Measurements from ENCODE around the gene ARFGEF3. TPM values are rescaled to one million over a fixed set of nuclear protein-coding genes. Genes with fewer than 3 reads are reported as not detected.

Gene ARFGEF3
- total RNA-seq, 4 donors from 2014 or later: 8.9 to 12.0 (median 10.5) TPM

GRCh38 chr6:138234363-138234762 lies 72.6 kb downstream of the ARFGEF3 start:
- Histone ChIP-seq H3K27ac (no peak overlapping the region), H3K4me1 (no peaks in the 10 kb centered on the region), H3K9me3 (no peaks in the 10 kb centered on the region), H3K36me3 (no peaks in the 10 kb centered on the region), H3K4me3 (no peak overlapping the region), H3K27me3 (no peaks in the 10 kb centered on the region)
- no peak for TF ChIP-seq CTCF (IDR thresholded peaks at IDR 0.05)
- no peak for TF ChIP-seq POLR2A (IDR thresholded peaks at IDR 0.05)
- no peak for DNase-seq

GRCh38 chr6:138235205-138235604 lies 73.5 kb downstream of the ARFGEF3 start:
- TF ChIP-seq POLR2A (IDR thresholded peaks at IDR 0.05) (no peak), CTCF (IDR thresholded peaks at IDR 0.05) (no peak)
- H3K9me3 ChIP-seq: no peaks in the 10 kb centered on the region
- H3K27ac ChIP-seq: no peak overlapping the region
- no peak overlapping the region for H3K4me3 ChIP-seq
- no peak for DNase-seq
- H3K27me3 ChIP-seq: no peaks in the 10 kb centered on the region
- H3K4me1 ChIP-seq: no peaks in the 10 kb centered on the region
- no peaks in the 10 kb centered on the region for H3K36me3 ChIP-seq

- no peak for TF ChIP-seq POLR2A (IDR thresholded peaks at IDR 0.05)
- TF ChIP-seq CTCF (IDR thresholded peaks at IDR 0.05): no peak
- no peaks in the 10 kb centered on the region for H3K27me3 ChIP-seq
- H3K36me3 ChIP-seq: no peaks in the 10 kb centered on the region
- no peak overlapping the region for H3K27ac ChIP-seq
- DNase-seq: no peak
- no peak overlapping the region for H3K4me3 ChIP-seq
- H3K4me1 ChIP-seq: no peaks in the 10 kb centered on the region
- H3K9me3 ChIP-seq: no peaks in the 10 kb centered on the region
Measured at GRCh38 chr6:138235693-138236092, 74.0 kb downstream of the ARFGEF3 start.

- H3K36me3 ChIP-seq: no peaks in the 10 kb centered on the region
- H3K27me3 ChIP-seq: no peaks in the 10 kb centered on the region
- H3K4me1 ChIP-seq: no peaks in the 10 kb centered on the region
- H3K27ac ChIP-seq: no peak overlapping the region
- H3K4me3 ChIP-seq: no peak overlapping the region
- DNase-seq: no peak
- H3K9me3 ChIP-seq: no peaks in the 10 kb centered on the region
- TF ChIP-seq POLR2A (IDR thresholded peaks at IDR 0.05) (no peak), CTCF (IDR thresholded peaks at IDR 0.05) (no peak)
Measured at GRCh38 chr6:138237463-138237862, 75.7 kb downstream of the ARFGEF3 start.

GRCh38 chr6:138238368-138238767 lies 76.6 kb downstream of the ARFGEF3 start:
- Histone ChIP-seq H3K36me3 (no peaks in the 10 kb centered on the region), H3K4me3 (no peak overlapping the region), H3K4me1 (no peaks in the 10 kb centered on the region), H3K9me3 (no peaks in the 10 kb centered on the region), H3K27me3 (no peaks in the 10 kb centered on the region), H3K27ac (no peak overlapping the region)
- no peak for DNase-seq
- TF ChIP-seq CTCF (IDR thresholded peaks at IDR 0.05): no peak
- TF ChIP-seq POLR2A (IDR thresholded peaks at IDR 0.05): no peak

- DNase-seq: no peak
- TF ChIP-seq CTCF (IDR thresholded peaks at IDR 0.05) (no peak), POLR2A (IDR thresholded peaks at IDR 0.05) (no peak)
- no peaks in the 10 kb centered on the region for H3K4me1 ChIP-seq
- H3K27me3 ChIP-seq: no peaks in the 10 kb centered on the region
- H3K27ac ChIP-seq: no peak overlapping the region
- no peaks in the 10 kb centered on the region for H3K9me3 ChIP-seq
- H3K4me3 ChIP-seq: no peak overlapping the region
- H3K36me3 ChIP-seq: no peaks in the 10 kb centered on the region
Measured at GRCh38 chr6:138239774-138240173, 78.0 kb downstream of the ARFGEF3 start.
